ENCODE results near the gene MOV10L1. TPM values are rescaled to one million over a fixed set of nuclear protein-coding genes. Genes with fewer than 3 reads are reported as not detected.
A peak's percentile ranks its signal among the peaks of the same experiment; 100 is the strongest.
"Not testable (repeated sequence)": the region's sequence is repeated elsewhere in the genome, so short reads cannot be mapped to it uniquely, and the experiment has no call there.

MOV10L1 gene
- total RNA-seq, 4 donors from 2014 or later = 0.68 to 0.80 TPM; not detected in 2

DNA sequence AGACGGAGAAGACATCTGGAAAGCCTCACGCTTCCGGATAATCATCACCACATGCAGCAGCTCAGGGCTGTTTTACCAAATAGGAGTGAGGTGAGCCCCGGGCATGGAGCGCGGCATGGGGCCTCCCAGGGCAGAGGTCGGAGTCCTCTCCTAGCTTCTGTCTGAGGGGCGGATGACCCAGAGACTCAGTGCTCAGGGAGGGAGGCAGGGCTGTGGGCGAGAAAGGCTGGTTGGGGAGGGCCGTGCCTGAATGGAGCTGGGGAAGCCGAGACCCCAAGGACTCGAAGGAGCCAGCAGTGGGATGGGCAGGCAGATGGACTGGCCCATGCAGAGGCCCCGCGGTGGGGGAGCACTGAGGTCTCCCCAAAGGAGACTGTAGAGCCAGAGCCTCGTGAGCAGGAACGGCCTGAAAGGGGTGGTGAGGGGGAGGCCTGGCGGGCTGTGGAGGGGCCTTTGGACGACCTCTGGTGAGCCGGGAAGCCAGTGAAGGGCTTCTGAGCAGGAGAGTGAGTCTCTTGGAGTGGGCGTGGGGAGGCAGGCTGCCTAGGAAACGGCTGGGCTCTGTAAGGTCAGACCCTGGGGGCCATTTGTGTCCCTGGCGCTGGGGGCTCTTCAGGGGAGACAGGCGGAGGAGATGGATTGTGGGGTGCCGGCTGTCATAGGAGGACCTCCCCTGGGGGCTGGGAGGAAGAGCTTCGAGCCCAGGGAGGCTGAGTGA, 56.1 kb downstream of the MOV10L1 start:
- H3K4me3 ChIP-seq = no peak overlapping the region
- no peak overlapping the region for H3K27ac ChIP-seq
- TF ChIP-seq, protein P1, sequence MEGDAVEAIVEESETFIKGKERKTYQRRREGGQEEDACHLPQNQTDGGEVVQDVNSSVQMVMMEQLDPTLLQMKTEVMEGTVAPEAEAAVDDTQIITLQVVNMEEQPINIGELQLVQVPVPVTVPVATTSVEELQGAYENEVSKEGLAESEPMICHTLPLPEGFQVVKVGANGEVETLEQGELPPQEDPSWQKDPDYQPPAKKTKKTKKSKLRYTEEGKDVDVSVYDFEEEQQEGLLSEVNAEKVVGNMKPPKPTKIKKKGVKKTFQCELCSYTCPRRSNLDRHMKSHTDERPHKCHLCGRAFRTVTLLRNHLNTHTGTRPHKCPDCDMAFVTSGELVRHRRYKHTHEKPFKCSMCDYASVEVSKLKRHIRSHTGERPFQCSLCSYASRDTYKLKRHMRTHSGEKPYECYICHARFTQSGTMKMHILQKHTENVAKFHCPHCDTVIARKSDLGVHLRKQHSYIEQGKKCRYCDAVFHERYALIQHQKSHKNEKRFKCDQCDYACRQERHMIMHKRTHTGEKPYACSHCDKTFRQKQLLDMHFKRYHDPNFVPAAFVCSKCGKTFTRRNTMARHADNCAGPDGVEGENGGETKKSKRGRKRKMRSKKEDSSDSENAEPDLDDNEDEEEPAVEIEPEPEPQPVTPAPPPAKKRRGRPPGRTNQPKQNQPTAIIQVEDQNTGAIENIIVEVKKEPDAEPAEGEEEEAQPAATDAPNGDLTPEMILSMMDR (IDR thresholded peaks at IDR 0.05) = no peak
- TF ChIP-seq EP300 (IDR thresholded peaks at IDR 0.05) = no peak
- no peak for TF ChIP-seq POLR2A (IDR thresholded peaks at IDR 0.05)
- no peak for TF ChIP-seq POLR2AphosphoS5 (IDR thresholded peaks at IDR 0.05)
- H3K9me3 ChIP-seq = no peaks in the 10 kb centered on the region
- no peaks in the 10 kb centered on the region for H3K36me3 ChIP-seq
- DNase-seq (ENCODE audit: low spot score in 2 of 2) = peak; percentile 53 to 59
- peaks cover 3% of the 10 kb centered on the region for H3K27me3 ChIP-seq
- 68% methylated on average over 22 of the region's 25 CpGs for WGBS
- H3K4me1 ChIP-seq = peaks cover 2% of the 10 kb centered on the region

DNA sequence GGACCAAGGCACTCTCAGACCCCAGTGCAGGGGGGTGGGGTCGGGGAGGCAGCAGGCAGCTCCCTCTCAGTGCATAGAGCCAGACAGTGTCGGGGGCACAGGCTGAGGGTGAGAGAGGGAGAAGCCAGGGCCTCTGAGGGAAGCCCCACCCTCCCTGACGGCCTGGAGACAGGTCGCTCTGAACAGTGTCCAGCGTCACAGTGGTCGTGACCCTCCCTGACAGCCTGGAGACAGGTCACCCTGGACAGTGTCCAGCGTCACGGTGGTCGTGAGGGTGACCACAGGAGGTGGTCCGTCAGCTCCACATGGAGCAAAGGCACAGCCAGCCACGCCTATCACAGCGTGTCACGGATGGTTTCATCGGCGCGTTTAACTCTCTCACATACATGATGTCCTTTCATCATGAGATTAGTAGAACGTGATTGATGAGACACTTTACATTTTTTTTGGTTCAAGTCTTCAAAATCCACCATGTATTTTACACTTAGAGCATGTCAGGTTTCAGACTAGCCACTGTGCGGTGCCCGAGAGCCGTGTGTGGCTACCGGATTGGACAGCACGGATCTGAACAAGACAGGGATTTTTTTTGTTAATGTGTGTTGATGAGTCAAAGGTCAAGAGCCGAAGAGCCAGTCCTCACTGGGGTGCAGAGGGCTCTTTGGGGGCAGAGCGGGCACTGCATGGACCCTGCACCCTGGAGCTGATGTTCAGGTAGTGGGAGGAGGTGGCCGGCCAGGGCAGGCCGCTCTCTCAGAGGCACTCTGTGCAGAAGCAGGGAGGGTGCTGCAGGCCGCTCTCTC, 56.8 kb downstream of the MOV10L1 start:
- H3K9me3 ChIP-seq = no peaks in the 10 kb centered on the region
- WGBS = 54% methylated on average over 18 of the region's 27 CpGs
- H3K4me1 ChIP-seq = peaks cover 2% of the 10 kb centered on the region
- H3K4me3 ChIP-seq = no peak overlapping the region
- DNase-seq (ENCODE audit: low spot score in 2 of 2) = peak; percentile 63 to 81
- no peak overlapping the region for H3K27ac ChIP-seq
- H3K27me3 ChIP-seq = peaks cover 3% of the 10 kb centered on the region
- no peaks in the 10 kb centered on the region for H3K36me3 ChIP-seq
- TF ChIP-seq, protein P1 (IDR thresholded peaks at IDR 0.05) = peak; percentile 35 to 70
- no peak for TF ChIP-seq EP300 (IDR thresholded peaks at IDR 0.05)

DNA sequence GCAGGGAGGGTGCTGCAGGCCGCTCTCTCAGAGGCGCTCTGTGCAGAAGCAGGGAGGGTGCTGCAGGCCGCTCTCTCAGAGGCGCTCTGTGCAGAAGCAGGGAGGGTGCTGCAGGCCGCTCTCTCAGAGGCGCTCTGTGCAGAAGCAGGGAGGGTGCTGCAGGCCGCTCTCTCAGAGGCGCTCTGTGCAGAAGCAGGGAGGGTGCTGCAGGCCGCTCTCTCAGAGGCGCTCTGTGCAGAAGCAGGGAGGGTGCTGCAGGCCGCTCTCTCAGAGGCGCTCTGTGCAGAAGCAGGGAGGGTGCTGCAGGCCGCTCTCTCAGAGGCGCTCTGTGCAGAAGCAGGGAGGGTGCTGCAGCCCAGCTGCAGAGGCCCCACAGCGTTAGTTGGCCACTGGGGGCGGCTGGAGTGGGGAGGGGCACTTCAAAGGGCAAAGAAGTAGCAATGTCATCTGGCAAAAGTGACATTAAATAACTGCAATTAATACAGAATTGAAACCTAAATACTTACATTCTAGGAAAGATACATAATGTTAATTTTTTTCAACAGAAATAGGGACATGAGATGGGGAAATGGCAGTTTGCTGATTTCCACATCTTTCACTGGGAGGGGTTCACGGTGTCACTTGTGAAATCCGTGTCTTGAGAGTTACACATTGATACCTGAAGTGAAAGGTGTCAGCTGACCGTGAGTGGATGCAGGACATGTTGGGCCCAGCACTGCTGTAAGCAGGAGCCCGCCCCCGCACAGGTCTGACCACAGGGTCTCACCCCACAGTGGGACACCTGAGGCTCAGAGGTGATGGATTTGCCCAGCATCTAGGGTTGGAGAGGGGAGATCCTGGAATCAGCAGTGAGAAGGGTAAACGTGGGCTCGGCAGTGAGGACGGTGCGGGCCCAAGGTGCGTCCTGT, 57.7 kb downstream of the MOV10L1 start:
- H3K4me1 ChIP-seq, H3K9me3 ChIP-seq, H3K27me3 ChIP-seq, H3K4me3 ChIP-seq, H3K27ac ChIP-seq, H3K36me3 ChIP-seq: not testable (repeated sequence)
- 90% methylated on average over 14 of the region's 26 CpGs for WGBS
- peak; percentile 4 to 31 for DNase-seq (ENCODE audit: low spot score in 2 of 2)

DNA sequence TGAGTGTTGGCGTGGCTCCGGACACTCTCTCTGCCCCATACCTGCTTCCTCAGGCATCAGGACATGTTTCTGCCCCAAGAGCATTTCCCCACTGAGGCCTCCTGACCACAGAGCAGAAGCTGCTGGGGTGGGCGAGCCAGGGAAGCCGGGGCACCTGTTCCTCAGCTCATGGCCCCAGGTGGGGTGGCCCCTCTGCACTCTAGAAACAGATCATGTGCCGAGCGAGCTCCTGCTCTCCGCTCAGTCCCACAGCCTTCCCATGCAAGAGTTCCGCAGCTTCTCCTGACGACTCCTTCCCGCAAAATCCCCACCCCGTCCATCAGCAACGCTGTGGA, 58.3 kb downstream of the MOV10L1 start:
- no peak overlapping the region for H3K27ac ChIP-seq
- TF ChIP-seq POLR2A (IDR thresholded peaks at IDR 0.05) (no peak), EP300 (IDR thresholded peaks at IDR 0.05) (no peak), POLR2AphosphoS5 (IDR thresholded peaks at IDR 0.05) (no peak)
- TF ChIP-seq, protein P1 (IDR thresholded peaks at IDR 0.05) = no peak
- DNase-seq (ENCODE audit: low spot score in 2 of 2) = peak in 1 of 2 donors; percentile 42
- 91% methylated on average over 12 of the region's 12 CpGs for WGBS
- H3K27me3 ChIP-seq = peaks cover 3% of the 10 kb centered on the region
- peaks cover 2% of the 10 kb centered on the region for H3K4me1 ChIP-seq
- H3K9me3 ChIP-seq = no peaks in the 10 kb centered on the region
- H3K4me3 ChIP-seq = no peak overlapping the region
- no peaks in the 10 kb centered on the region for H3K36me3 ChIP-seq

DNA sequence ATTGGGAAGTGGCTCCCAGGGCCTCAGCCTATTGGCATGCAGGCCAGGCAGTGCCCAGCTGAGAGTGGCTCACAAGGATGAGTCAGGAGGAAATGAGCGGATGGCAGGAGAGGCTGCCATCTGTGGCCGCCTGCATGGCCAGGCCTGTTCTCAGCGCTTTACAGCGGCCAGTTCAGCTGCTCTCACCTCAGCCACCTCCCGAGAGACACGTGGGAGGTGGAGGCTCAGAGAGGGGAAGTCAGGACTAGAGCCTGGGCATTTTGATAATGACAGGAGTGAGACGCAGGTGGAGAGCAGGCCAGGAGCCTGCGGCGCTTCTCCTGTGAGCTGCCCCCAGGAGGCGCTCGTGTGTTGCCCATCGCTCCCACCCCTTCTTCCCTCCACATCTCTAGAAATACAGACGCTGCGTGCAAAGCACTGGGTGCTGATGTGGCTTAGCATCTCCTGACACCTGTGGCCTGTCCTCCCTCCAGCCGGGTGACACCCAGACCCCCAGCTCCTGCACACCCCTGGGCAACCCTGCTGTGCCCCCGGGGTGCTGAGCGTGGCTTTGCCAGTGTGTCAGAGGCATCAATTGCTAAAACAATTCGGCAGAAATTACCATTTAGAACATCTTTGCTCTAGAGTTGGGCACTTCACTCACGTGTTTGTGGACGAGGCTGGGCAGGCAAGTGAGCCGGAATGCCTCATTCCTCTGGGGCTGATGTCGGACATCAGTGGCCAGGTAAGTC, 59.4 kb downstream of the MOV10L1 start:
- 30% methylated on average over 15 of the region's 22 CpGs for whole genome bisulfite sequencing
- peak in 1 of 2 donors; percentile 59 for DNase-seq (ENCODE audit: low spot score in 2 of 2)

More for the DNA sequence above, 59.4 kb downstream of the MOV10L1 start:
- Histone ChIP-seq H3K36me3 (no peaks in the 10 kb centered on the region), H3K27me3 (no peaks in the 10 kb centered on the region), H3K9me3 (no peaks in the 10 kb centered on the region), H3K27ac (no peak overlapping the region), H3K4me1 (peaks cover 2% of the 10 kb centered on the region), H3K4me3 (no peak overlapping the region)
- TF ChIP-seq, protein P1 (IDR thresholded peaks at IDR 0.05) = peak; percentile 25 to 70
- TF ChIP-seq POLR2AphosphoS5 (IDR thresholded peaks at IDR 0.05) = no peak

Measured in suprapubic skin (tissue), 4 donors.